MM.1S (cell line): ENCODE results near the gene PARVB.

Experiments
- DNase-seq: peaks from one replicate; pipeline ENCODE4 v3.0.0-alpha.2; 2015
- H2AFZ ChIP-seq: fragments of 300-600 bp; sonication (generic); 2 replicates; pipeline ENCODE4 v1.6.0; 2016; ENCODE audit warnings: antibody characterized with exemption, low read length
- H3F3A ChIP-seq: fragments of 300-600 bp; sonication (generic); 2 replicates; pipeline ENCODE4 v1.6.1; 2016; ENCODE audit warnings: mild to moderate bottlenecking, antibody characterized with exemption, low read length, moderate library complexity, mixed read lengths; ENCODE audit not compliant: insufficient read depth
- H3K27ac ChIP-seq: fragments of 300-600 bp; sonication (generic); 2 replicates; pipeline ENCODE4 v1.5.1; 2016; ENCODE audit warnings: mild to moderate bottlenecking, low read length
- H3K27me3 ChIP-seq: fragments of 300-600 bp; sonication (generic); replicated peaks from 2 replicates; pipeline ENCODE4 v1.6.0; 2016; ENCODE audit warnings: low read length; ENCODE audit not compliant: insufficient read depth
- H3K36me3 ChIP-seq: fragments of 300-600 bp; sonication (generic); replicated peaks from 2 replicates; pipeline ENCODE4 v1.6.1; 2016; ENCODE audit warnings: mild to moderate bottlenecking, low read length, mixed read lengths; ENCODE audit not compliant: insufficient read depth
- H3K4me1 ChIP-seq: fragments of 300-600 bp; sonication (generic); 2 replicates; pipeline ENCODE4 v1.6.1; 2016; ENCODE audit warnings: low read length, mixed read lengths
- H3K4me2 ChIP-seq: fragments of 300-600 bp; sonication (generic); 2 replicates; pipeline ENCODE4 v1.6.0; 2016; ENCODE audit warnings: low read depth, low read length
- H3K4me3 ChIP-seq: fragments of 300-600 bp; sonication (generic); 2 replicates; pipeline ENCODE4 v1.5.1; 2016; ENCODE audit warnings: low read length, mixed read lengths
- H3K79me2 ChIP-seq: fragments of 300-600 bp; sonication (generic); 2 replicates; pipeline ENCODE4 v1.6.1; 2016; ENCODE audit warnings: mixed run types, low read length, mixed read lengths
- H3K9ac ChIP-seq: fragments of 300-600 bp; sonication (generic); 2 replicates; pipeline ENCODE4 v1.6.1; 2016; ENCODE audit warnings: low read length, mixed read lengths
- H3K9me2 ChIP-seq: fragments of 300-600 bp; sonication (generic); replicated peaks from 2 replicates; pipeline ENCODE4 v1.6.1; 2016; ENCODE audit warnings: mild to moderate bottlenecking, low read length, mixed read lengths; ENCODE audit not compliant: insufficient read depth
- H3K9me3 ChIP-seq: fragments of 300-600 bp; sonication (generic); replicated peaks from 2 replicates; pipeline ENCODE4 v1.6.1; 2016; ENCODE audit warnings: mild to moderate bottlenecking, low read length, mixed read lengths; ENCODE audit not compliant: insufficient read depth
- H4K20me1 ChIP-seq: fragments of 300-600 bp; sonication (generic); 2 replicates; pipeline ENCODE4 v1.6.1; 2016; ENCODE audit warnings: mild to moderate bottlenecking, low read length, moderate library complexity, mixed read lengths; ENCODE audit not compliant: insufficient read depth
- EZH2 ChIP-seq: fragments of 300-600 bp; sonication (generic); optimal IDR thresholded peaks from 2 replicates; pipeline ENCODE3; 2017; ENCODE audit warnings: low read depth, mild to moderate bottlenecking, antibody characterized with exemption, low read length, mixed read lengths
- EZH2phosphoT487 ChIP-seq: fragments of 300-600 bp; sonication (generic); IDR thresholded peaks from 2 replicates; pipeline ENCODE4 v1.6.1; 2018; ENCODE audit warnings: antibody characterized with exemption, low read length
- TF ChIP-seq, protein P1 (sequence below): fragments of 300-600 bp; sonication (generic); IDR thresholded peaks from 2 replicates; pipeline ENCODE4 v1.5.1; 2016; ENCODE audit warnings: antibody characterized with exemption, low read length, mixed read lengths

The PARVB gene

DNA sequence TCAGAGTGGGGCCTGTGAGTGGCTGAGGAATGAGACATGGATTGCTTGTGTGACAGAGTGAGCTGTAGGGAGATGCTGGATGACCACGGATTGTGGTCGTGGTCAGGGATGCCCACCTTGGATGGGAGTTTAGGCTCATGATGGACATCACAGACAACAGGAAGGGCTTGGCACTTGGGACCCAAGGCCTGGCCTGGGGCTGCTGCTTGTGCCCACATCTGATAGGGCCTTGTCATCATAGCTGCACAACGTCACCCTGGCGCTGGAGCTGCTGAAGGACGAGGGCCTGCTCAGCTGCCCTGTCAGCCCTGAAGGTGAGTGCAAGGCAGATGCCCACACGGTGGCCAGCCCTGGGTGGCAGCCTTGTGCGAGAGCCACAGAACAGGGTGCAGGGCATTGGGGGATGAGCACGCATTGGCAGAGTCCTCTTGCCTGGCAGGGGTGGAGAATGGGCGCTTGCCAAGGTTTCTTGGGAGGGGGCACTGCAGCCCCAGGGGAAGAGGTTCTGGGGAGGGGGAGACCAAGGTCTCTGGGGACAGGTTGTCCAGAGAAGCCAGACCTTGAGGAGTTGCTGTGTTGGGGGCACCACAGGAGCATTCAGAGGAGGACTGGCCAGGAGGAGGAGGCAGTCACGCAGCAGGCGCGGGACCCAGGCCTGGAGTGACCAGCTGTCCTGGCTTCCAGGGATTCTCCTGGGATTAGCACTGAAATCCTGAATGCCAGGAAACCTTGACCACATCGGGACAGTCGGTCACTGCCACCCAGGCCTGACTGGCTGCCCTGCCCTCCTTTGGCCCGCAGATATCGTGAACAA, 181.6 kb downstream of the PARVB start:
- Histone ChIP-seq H3K4me1 (no peaks in the 10 kb centered on the region), H3K4me3 (no peak overlapping the region), H3K27ac (no peak overlapping the region), H3K9me3 (no peaks in the 10 kb centered on the region), H3K79me2 (no peaks in the 10 kb centered on the region), H3K9ac (no peak overlapping the region), H3K4me2 (no peak overlapping the region), H3K36me3 (no peaks in the 10 kb centered on the region), H3K9me2 (no peaks in the 10 kb centered on the region), H3F3A (no peaks in the 10 kb centered on the region), H3K27me3 (peaks cover 51% of the 10 kb centered on the region), H4K20me1 (no peaks in the 10 kb centered on the region), H2AFZ (no peak overlapping the region)
- TF ChIP-seq EZH2: no peak
- TF ChIP-seq, protein P1, sequence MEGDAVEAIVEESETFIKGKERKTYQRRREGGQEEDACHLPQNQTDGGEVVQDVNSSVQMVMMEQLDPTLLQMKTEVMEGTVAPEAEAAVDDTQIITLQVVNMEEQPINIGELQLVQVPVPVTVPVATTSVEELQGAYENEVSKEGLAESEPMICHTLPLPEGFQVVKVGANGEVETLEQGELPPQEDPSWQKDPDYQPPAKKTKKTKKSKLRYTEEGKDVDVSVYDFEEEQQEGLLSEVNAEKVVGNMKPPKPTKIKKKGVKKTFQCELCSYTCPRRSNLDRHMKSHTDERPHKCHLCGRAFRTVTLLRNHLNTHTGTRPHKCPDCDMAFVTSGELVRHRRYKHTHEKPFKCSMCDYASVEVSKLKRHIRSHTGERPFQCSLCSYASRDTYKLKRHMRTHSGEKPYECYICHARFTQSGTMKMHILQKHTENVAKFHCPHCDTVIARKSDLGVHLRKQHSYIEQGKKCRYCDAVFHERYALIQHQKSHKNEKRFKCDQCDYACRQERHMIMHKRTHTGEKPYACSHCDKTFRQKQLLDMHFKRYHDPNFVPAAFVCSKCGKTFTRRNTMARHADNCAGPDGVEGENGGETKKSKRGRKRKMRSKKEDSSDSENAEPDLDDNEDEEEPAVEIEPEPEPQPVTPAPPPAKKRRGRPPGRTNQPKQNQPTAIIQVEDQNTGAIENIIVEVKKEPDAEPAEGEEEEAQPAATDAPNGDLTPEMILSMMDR: no peak
- TF ChIP-seq EZH2phosphoT487: no peak
- no peak for DNase-seq

DNA sequence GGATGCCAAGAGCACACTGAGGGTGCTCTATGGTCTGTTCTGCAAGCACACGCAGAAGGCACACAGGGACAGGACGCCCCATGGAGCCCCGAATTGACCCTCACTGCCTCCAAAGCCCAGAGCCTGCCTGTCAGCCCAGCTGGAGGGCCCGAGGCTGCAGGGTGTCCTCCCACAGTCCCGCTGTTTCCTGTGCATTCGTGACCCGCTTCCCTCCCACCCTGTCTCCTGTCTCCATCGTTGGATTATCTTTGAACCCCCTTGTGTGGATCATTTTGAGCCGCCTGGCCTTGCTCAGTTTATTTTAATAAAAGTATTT, 182.2 kb downstream of the PARVB start:
- Histone ChIP-seq H3K9me3 (no peaks in the 10 kb centered on the region), H3F3A (no peaks in the 10 kb centered on the region), H3K36me3 (no peaks in the 10 kb centered on the region), H3K9ac (no peak overlapping the region), H4K20me1 (no peaks in the 10 kb centered on the region), H3K4me2 (no peak overlapping the region), H3K4me3 (no peak overlapping the region), H3K79me2 (no peaks in the 10 kb centered on the region), H3K4me1 (no peaks in the 10 kb centered on the region), H2AFZ (no peak overlapping the region), H3K27ac (no peak overlapping the region), H3K27me3 (peaks cover 51% of the 10 kb centered on the region), H3K9me2 (no peaks in the 10 kb centered on the region)
- DNase-seq: no peak
- TF ChIP-seq EZH2: no peak
- TF ChIP-seq EZH2phosphoT487: no peak
- TF ChIP-seq, protein P1: no peak

DNA sequence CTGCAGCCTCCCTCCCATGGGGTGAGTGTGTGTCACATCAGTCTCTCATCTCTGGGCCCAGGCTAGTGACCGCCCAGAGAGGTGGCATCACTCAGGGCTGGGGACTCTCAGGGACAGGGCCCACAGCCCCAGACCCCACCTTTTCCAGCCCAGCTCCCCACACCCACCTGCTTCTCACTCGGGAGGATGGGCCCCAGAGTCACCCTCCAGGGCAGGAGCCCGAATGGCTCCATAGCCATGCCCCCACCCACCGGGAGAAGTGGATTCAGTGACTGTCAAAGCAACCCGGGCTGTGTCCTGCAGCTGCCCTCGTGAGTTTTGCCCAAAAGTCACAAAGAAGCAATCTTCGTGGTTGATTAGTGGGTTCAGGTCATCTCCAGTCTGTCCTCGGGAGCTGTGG, 182.6 kb downstream of the PARVB start:
- Histone ChIP-seq H3K36me3 (no peaks in the 10 kb centered on the region), H3K4me3 (no peak overlapping the region), H3K4me1 (no peaks in the 10 kb centered on the region), H3F3A (no peaks in the 10 kb centered on the region), H2AFZ (no peak overlapping the region), H4K20me1 (no peaks in the 10 kb centered on the region), H3K9me2 (no peaks in the 10 kb centered on the region), H3K27ac (no peak overlapping the region), H3K9ac (no peak overlapping the region), H3K4me2 (no peak overlapping the region), H3K79me2 (no peaks in the 10 kb centered on the region), H3K9me3 (no peaks in the 10 kb centered on the region), H3K27me3 (peaks cover 50% of the 10 kb centered on the region)
- TF ChIP-seq, protein P1: no peak
- TF ChIP-seq EZH2: no peak
- TF ChIP-seq EZH2phosphoT487: no peak
- DNase-seq: no peak
